SU-DHL-6 (cell line): ENCODE data around the gene FUT8.

ENCODE experiments used
- H2AFZ ChIP-seq: fragments of 200-600 bp; sonication (generic); 2 replicates; pipeline ENCODE4 v1.6.1; 2014; ENCODE audit warnings: low read depth, mild to moderate bottlenecking, moderate library complexity, mixed read lengths, antibody characterized with exemption, low read length; ENCODE audit not compliant: severe bottlenecking
- H3F3A ChIP-seq: fragments of 200-600 bp; shearing (Covaris generic); 2 replicates; pipeline ENCODE4 v1.6.0; 2016; ENCODE audit warnings: antibody characterized with exemption, mild to moderate bottlenecking; ENCODE audit not compliant: insufficient read depth
- H3K27ac ChIP-seq: fragments of 200-600 bp; sonication (generic); 2 replicates; pipeline ENCODE4 v1.5.1; 2016; ENCODE audit warnings: low read depth, mild to moderate bottlenecking, low read length, moderate library complexity, mixed read lengths
- H3K27me3 ChIP-seq: fragments of 200-600 bp; sonication (generic), shearing (Covaris generic); 2 replicates; pipeline ENCODE4 v1.6.0; 2014; ENCODE audit warnings: mild to moderate bottlenecking, low read length
- H3K36me3 ChIP-seq: fragments of 200-600 bp; sonication (generic); 2 replicates; pipeline ENCODE4 v1.6.1; 2014; ENCODE audit warnings: mild to moderate bottlenecking, low read length, mixed read lengths
- H3K4me2 ChIP-seq: fragments of 300-600, 200-600 bp; shearing (Covaris generic), sonication (generic); 2 replicates; pipeline ENCODE4 v1.6.0; 2014; ENCODE audit warnings: low read length, low read depth, mild to moderate bottlenecking; ENCODE audit not compliant: poor library complexity, severe bottlenecking
- H3K4me3 ChIP-seq: fragments of 200-600 bp; sonication (generic); 2 replicates; pipeline ENCODE4 v1.5.1; 2014; ENCODE audit warnings: antibody characterized with exemption, low read length, mild to moderate bottlenecking, mixed read lengths; ENCODE audit not compliant: insufficient read depth, poor library complexity, severe bottlenecking
- H3K79me2 ChIP-seq: fragments of 200-600 bp; sonication (generic); 2 replicates; pipeline ENCODE4 v1.6.1; 2014; ENCODE audit warnings: mild to moderate bottlenecking, low read length, moderate library complexity; ENCODE audit not compliant: insufficient read depth
- H3K9ac ChIP-seq: fragments of 200-600 bp; sonication (generic); 2 replicates; pipeline ENCODE4 v1.7.0; 2014; ENCODE audit warnings: mild to moderate bottlenecking, low read length
- H3K9me2 ChIP-seq: fragments of 200-600 bp; sonication (generic); replicated peaks from 2 replicates; pipeline ENCODE4 v1.6.1; 2014; ENCODE audit warnings: low read length; ENCODE audit not compliant: insufficient read depth
- H3K9me3 ChIP-seq: fragments of 200-600 bp; sonication (generic); 2 replicates; pipeline ENCODE4 v1.6.1; 2014; ENCODE audit warnings: low read length, mixed read lengths; ENCODE audit not compliant: insufficient read depth
- H4K20me1 ChIP-seq: fragments of 200-600 bp; sonication (generic); 2 replicates; pipeline ENCODE4 v1.6.1; 2014; ENCODE audit warnings: low read depth, mild to moderate bottlenecking, antibody characterized with exemption, low read length, moderate library complexity, mixed read lengths
- EZH2phosphoT487 ChIP-seq: fragments of 200-600 bp; sonication (generic), shearing (Covaris generic); conservative IDR thresholded peaks from 2 replicates; pipeline ENCODE4 v1.6.1; 2018; ENCODE audit warnings: mild to moderate bottlenecking, antibody characterized with exemption, low read length, moderate library complexity, mixed read lengths
- TF ChIP-seq, protein P1 (sequence below): fragments of 200-600 bp; sonication (generic); IDR thresholded peaks from one replicate; pipeline ENCODE4 v1.5.1; 2017; ENCODE audit warnings: antibody characterized with exemption, mild to moderate bottlenecking, low read length, moderate library complexity; ENCODE audit not compliant: insufficient read depth, poor library complexity, severe bottlenecking

FUT8 gene

DNA sequence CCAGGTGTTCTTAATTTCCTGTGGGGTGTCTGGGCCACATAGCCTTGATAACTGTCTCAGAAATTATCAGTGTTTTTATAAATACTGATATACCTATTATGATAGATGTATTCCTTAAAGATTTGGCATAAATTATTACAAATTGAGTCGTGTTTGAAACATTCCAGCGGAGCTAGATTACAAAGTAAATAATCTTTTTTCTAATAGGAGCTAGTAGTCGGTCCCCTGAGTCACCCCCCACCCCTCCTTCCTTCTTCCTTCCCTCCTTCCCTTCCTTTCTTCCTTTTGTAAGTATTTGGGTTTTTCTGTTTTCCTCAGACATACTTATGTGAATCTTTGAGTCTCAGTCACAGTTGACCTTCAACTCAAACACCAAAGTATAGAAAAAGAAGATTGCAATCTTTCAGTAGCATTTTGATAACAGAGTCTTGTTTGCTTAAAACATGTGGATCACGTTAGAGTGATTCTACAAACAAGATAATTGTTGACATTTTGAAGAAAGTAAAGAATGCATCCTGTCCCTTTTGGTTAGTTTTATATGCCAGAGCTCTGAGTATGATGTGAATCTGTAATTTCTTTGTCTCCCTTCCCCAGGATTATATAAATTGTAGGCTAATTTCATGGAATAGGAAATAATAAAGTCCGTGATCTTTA, 264.0 kb downstream of the FUT8 start:
- Histone ChIP-seq H3K27me3 (no peaks in the 10 kb centered on the region), H3K4me3 (no peak overlapping the region), H3F3A (no peaks in the 10 kb centered on the region), H3K36me3 (0 out of 2 replicates have a peak, but pooled peaks cover 2% of the 10 kb centered on the region), H3K4me2 (no peak overlapping the region), H2AFZ (no peak overlapping the region), H3K9ac (no peak overlapping the region), H3K27ac (no peak overlapping the region), H3K79me2 (peaks cover under 1% of the 10 kb centered on the region; the same call in 1 of the 2 replicates), H4K20me1 (no peaks in the 10 kb centered on the region), H3K9me3 (no peaks in the 10 kb centered on the region), H3K9me2 (no peaks in the 10 kb centered on the region)
- no peak for TF ChIP-seq EZH2phosphoT487
- TF ChIP-seq, protein P1, sequence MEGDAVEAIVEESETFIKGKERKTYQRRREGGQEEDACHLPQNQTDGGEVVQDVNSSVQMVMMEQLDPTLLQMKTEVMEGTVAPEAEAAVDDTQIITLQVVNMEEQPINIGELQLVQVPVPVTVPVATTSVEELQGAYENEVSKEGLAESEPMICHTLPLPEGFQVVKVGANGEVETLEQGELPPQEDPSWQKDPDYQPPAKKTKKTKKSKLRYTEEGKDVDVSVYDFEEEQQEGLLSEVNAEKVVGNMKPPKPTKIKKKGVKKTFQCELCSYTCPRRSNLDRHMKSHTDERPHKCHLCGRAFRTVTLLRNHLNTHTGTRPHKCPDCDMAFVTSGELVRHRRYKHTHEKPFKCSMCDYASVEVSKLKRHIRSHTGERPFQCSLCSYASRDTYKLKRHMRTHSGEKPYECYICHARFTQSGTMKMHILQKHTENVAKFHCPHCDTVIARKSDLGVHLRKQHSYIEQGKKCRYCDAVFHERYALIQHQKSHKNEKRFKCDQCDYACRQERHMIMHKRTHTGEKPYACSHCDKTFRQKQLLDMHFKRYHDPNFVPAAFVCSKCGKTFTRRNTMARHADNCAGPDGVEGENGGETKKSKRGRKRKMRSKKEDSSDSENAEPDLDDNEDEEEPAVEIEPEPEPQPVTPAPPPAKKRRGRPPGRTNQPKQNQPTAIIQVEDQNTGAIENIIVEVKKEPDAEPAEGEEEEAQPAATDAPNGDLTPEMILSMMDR: no peak

- no peak overlapping the region for H3K27ac ChIP-seq
- H3K27me3 ChIP-seq: no peaks in the 10 kb centered on the region
- H3K9me2 ChIP-seq: no peaks in the 10 kb centered on the region
- H3K9me3 ChIP-seq: no peaks in the 10 kb centered on the region
- H3F3A ChIP-seq: no peaks in the 10 kb centered on the region
- no peak overlapping the region for H3K4me3 ChIP-seq
- no peaks in the 10 kb centered on the region for H4K20me1 ChIP-seq
- TF ChIP-seq, protein P1: no peak
- TF ChIP-seq EZH2phosphoT487: no peak
- no peak overlapping the region for H3K9ac ChIP-seq
- H2AFZ ChIP-seq: no peak overlapping the region
- peaks cover 5% of the 10 kb centered on the region; the same call in 1 of the 2 replicates for H3K79me2 ChIP-seq
- no peak overlapping the region for H3K4me2 ChIP-seq
- H3K36me3 ChIP-seq: no peaks in the 10 kb centered on the region
Observed at GRCh38 chr14:65685572-65685971, 273.0 kb downstream of the FUT8 start.

- Histone ChIP-seq H3F3A (no peaks in the 10 kb centered on the region), H3K36me3 (no peaks in the 10 kb centered on the region), H4K20me1 (no peaks in the 10 kb centered on the region), H3K4me2 (no peak overlapping the region), H3K9me2 (no peaks in the 10 kb centered on the region), H3K9me3 (no peaks in the 10 kb centered on the region), H3K27ac (no peak overlapping the region), H3K79me2 (peaks cover 2% of the 10 kb centered on the region; the same call in 1 of the 2 replicates), H3K4me3 (no peak overlapping the region), H3K9ac (no peak overlapping the region), H3K27me3 (no peaks in the 10 kb centered on the region), H2AFZ (no peak overlapping the region)
- no peak for TF ChIP-seq EZH2phosphoT487
- TF ChIP-seq, protein P1: no peak
Observed at GRCh38 chr14:65686761-65687160, 274.2 kb downstream of the FUT8 start.
